ENCODE data around the gene SPATA31C1. TPM values are rescaled to one million over a fixed set of nuclear protein-coding genes. Genes with fewer than 3 reads are reported as not detected.

Gene SPATA31C1
- total RNA-seq, 1 donor: not detected

DNA sequence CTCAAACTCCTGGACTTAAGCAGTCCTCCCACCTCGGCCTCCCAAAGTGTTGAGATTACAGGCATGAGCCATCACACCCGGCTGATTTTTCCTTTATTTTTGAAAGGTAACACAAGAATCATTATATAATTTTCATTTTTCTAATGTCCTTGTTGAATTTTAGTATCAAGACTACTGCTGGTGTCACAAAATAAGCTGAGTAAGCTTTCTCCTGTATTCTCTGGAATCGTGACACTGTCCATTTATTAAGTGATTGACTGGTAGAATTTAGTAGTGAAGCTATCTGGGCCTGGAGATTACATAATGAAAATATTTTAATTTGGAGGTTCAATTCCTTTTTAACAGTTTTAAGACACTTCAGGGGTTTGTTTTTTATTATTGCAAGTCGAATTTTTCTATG lies 47.1 kb downstream of the SPATA31C1 start:
- Histone ChIP-seq H3K79me2 (ENCODE audit: insufficient read depth, low read length) (no peaks in the 10 kb centered on the region), H3K4me1 (ENCODE audit: insufficient read depth, low read length) (no peaks in the 10 kb centered on the region), H3K27ac (ENCODE audit: low read depth, low read length) (no peak overlapping the region), H3K4me2 (ENCODE audit: insufficient read depth, low read length) (no peak overlapping the region), H2AFZ (ENCODE audit: low read length) (no peak overlapping the region), H3K27me3 (ENCODE audit: insufficient read depth, low read length) (no peaks in the 10 kb centered on the region), H3K36me3 (ENCODE audit: insufficient read depth, low read length) (no peaks in the 10 kb centered on the region), H3K9me3 (ENCODE audit: low read depth, low read length) (no peaks in the 10 kb centered on the region), H3K4me3 (ENCODE audit: insufficient read depth, low read length) (no peak overlapping the region), H4K20me1 (ENCODE audit: insufficient read depth, low read length) (no peaks in the 10 kb centered on the region)
- TF ChIP-seq, protein P1, sequence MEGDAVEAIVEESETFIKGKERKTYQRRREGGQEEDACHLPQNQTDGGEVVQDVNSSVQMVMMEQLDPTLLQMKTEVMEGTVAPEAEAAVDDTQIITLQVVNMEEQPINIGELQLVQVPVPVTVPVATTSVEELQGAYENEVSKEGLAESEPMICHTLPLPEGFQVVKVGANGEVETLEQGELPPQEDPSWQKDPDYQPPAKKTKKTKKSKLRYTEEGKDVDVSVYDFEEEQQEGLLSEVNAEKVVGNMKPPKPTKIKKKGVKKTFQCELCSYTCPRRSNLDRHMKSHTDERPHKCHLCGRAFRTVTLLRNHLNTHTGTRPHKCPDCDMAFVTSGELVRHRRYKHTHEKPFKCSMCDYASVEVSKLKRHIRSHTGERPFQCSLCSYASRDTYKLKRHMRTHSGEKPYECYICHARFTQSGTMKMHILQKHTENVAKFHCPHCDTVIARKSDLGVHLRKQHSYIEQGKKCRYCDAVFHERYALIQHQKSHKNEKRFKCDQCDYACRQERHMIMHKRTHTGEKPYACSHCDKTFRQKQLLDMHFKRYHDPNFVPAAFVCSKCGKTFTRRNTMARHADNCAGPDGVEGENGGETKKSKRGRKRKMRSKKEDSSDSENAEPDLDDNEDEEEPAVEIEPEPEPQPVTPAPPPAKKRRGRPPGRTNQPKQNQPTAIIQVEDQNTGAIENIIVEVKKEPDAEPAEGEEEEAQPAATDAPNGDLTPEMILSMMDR (IDR thresholded peaks at IDR 0.05; ENCODE audit: extremely low read depth, low read depth, low read length): no peak
- no peak for DNase-seq (ENCODE audit: insufficient read length, low spot score, missing footprints)

DNA sequence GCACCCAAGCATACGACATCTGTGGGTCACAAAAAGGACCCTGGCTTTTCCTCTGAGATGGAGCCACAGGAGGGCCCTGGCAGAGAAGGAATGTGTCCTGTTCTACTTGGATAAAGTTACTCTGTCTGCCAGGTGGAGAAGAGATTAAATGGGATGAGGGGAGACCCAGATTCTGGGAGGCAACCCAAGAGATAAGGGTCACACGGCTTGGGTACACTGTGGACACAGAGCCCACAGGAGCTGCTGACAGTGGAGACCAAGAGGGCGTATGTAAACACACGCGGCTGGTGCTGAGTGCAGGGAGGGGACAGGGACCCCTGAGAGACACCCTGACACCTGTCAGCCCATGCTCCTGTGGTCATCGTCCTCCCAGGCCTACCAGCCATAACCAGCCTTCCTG lies 50.4 kb downstream of the SPATA31C1 start:
- H3K4me3 ChIP-seq (ENCODE audit: insufficient read depth, low read length): no peak overlapping the region
- peaks cover 2% of the 10 kb centered on the region for H3K79me2 ChIP-seq (ENCODE audit: insufficient read depth, low read length)
- no peaks in the 10 kb centered on the region for H3K27me3 ChIP-seq (ENCODE audit: insufficient read depth, low read length)
- no peaks in the 10 kb centered on the region for H3K36me3 ChIP-seq (ENCODE audit: insufficient read depth, low read length)
- no peak overlapping the region for H3K4me2 ChIP-seq (ENCODE audit: insufficient read depth, low read length)
- H3K27ac ChIP-seq (ENCODE audit: low read depth, low read length): no peak overlapping the region
- H3K4me1 ChIP-seq (ENCODE audit: insufficient read depth, low read length): no peaks in the 10 kb centered on the region
- H2AFZ ChIP-seq (ENCODE audit: low read length): no peak overlapping the region
- TF ChIP-seq, protein P1 (IDR thresholded peaks at IDR 0.05; ENCODE audit: extremely low read depth, low read depth, low read length): no peak
- H3K9me3 ChIP-seq (ENCODE audit: low read depth, low read length): no peaks in the 10 kb centered on the region
- DNase-seq (ENCODE audit: insufficient read length, low spot score, missing footprints): peak; percentile 49
- no peaks in the 10 kb centered on the region for H4K20me1 ChIP-seq (ENCODE audit: insufficient read depth, low read length)

DNA sequence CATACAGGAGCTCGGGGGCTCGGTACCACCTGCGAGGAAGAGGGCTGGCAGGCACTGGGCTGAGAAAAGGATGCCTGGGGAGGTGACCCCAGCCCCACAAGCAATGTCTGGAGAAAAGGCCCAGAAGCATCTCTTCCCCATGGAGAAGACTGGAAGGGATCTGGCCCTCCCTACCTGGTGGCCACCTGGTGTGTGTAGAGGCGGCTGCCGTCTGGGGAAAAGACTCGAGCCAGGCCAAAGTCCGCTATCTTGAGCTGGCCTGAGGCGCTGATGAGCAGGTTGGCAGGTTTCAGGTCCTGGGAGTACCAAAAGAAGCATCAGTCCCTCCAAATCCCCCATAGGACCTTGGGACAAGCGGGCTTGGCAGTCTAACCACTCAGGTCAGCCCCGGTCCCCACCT lies 52.8 kb downstream of the SPATA31C1 start:
- TF ChIP-seq, protein P1 (IDR thresholded peaks at IDR 0.05; ENCODE audit: extremely low read depth, low read depth, low read length): no peak
- H3K4me2 ChIP-seq (ENCODE audit: insufficient read depth, low read length): no peak overlapping the region
- peaks cover 7% of the 10 kb centered on the region for H3K79me2 ChIP-seq (ENCODE audit: insufficient read depth, low read length)
- peak; percentile 30 for DNase-seq (ENCODE audit: insufficient read length, low spot score, missing footprints)
- no peaks in the 10 kb centered on the region for H3K36me3 ChIP-seq (ENCODE audit: insufficient read depth, low read length)
- no peaks in the 10 kb centered on the region for H3K9me3 ChIP-seq (ENCODE audit: low read depth, low read length)
- H3K27me3 ChIP-seq (ENCODE audit: insufficient read depth, low read length): no peaks in the 10 kb centered on the region
- H3K4me3 ChIP-seq (ENCODE audit: insufficient read depth, low read length): no peak overlapping the region
- peaks cover 9% of the 10 kb centered on the region for H3K4me1 ChIP-seq (ENCODE audit: insufficient read depth, low read length)
- no peak overlapping the region for H2AFZ ChIP-seq (ENCODE audit: low read length)
- H3K27ac ChIP-seq (ENCODE audit: low read depth, low read length): no peak overlapping the region
- no peaks in the 10 kb centered on the region for H4K20me1 ChIP-seq (ENCODE audit: insufficient read depth, low read length)

DNA sequence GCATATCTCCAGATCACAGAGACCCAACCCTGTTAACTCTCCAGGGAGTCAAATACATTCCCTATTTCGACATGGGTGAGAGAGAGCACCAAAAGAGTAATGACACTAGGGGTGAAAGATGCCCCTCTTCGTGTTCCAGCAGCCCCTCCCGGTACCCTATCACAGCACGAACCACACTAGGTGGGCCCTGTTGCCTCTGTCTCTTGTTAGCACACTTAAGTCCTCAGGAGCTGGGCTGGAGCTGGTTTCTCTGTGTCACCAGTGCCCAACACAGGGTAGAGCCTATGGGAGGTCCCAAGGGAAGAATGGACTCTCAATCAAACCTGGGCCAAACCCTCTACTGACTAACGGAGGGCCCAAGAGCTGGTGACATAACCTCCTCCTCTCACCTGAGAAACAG lies 55.4 kb downstream of the SPATA31C1 start:
- Histone ChIP-seq H3K4me2 (ENCODE audit: insufficient read depth, low read length) (peak overlapping the region; percentile 87), H3K4me1 (ENCODE audit: insufficient read depth, low read length) (peaks cover 9% of the 10 kb centered on the region), H3K79me2 (ENCODE audit: insufficient read depth, low read length) (peaks cover 7% of the 10 kb centered on the region), H3K4me3 (ENCODE audit: insufficient read depth, low read length) (peak overlapping the region; percentile 85), H3K36me3 (ENCODE audit: insufficient read depth, low read length) (no peaks in the 10 kb centered on the region), H2AFZ (ENCODE audit: low read length) (no peak overlapping the region), H3K27me3 (ENCODE audit: insufficient read depth, low read length) (no peaks in the 10 kb centered on the region), H4K20me1 (ENCODE audit: insufficient read depth, low read length) (no peaks in the 10 kb centered on the region), H3K27ac (ENCODE audit: low read depth, low read length) (no peak overlapping the region), H3K9me3 (ENCODE audit: low read depth, low read length) (no peaks in the 10 kb centered on the region)
- TF ChIP-seq, protein P1 (IDR thresholded peaks at IDR 0.05; ENCODE audit: extremely low read depth, low read depth, low read length): no peak
- DNase-seq (ENCODE audit: insufficient read length, low spot score, missing footprints): peak; percentile 57

Other genes with a start within 250 kb of the SPATA31C1 start
- gene CTSL, start 191.8 kb upstream of the SPATA31C1 start, total RNA-seq: 384 and 396 TPM in 2 replicates
- gene SPATA31E1, start 35.1 kb upstream of the SPATA31C1 start, total RNA-seq: under 0.01 TPM in 1 of 2 replicates, not detected in the other
- 6.8 and 9.4 TPM in 2 replicates for gene CDK20, start 56.6 kb downstream of the SPATA31C1 start, total RNA-seq
- gene SPATA31C2, start 220.5 kb downstream of the SPATA31C1 start, total RNA-seq: not detected in 2 replicates

Measured in osteoblast (primary cell).